IPS-NIHi7 (cell line): ENCODE results near the gene CXXC5.
"Not testable (repeated sequence)": the region's sequence is repeated elsewhere in the genome, so short reads cannot be mapped to it uniquely, and the experiment has no call there.

ENCODE experiments used
- DNase-seq: peaks from one replicate; pipeline ENCODE4 v3.0.0; 2012; ENCODE audit warnings: mixed read lengths; ENCODE audit errors: extremely low spot score

Gene CXXC5

GRCh38 chr5:139648205-139649081, at the start of gene CXXC5:
CXXC5 (plus strand) TSS chr5:139648349; CDS start chr5:139680524, 32,175 bp downstream.
- peak; percentile 76 for DNase-seq

GRCh38 chr5:139598601-139598965, 49.6 kb upstream of the CXXC5 start:
- DNase-seq, result not testable (repeated sequence)

GRCh38 chr5:139600336-139600949, 47.7 kb upstream of the CXXC5 start:
- no peak for DNase-seq

GRCh38 chr5:139601429-139601828, 46.7 kb upstream of the CXXC5 start:
- no peak for DNase-seq

GRCh38 chr5:139601948-139602347, 46.2 kb upstream of the CXXC5 start:
- not testable (repeated sequence) for DNase-seq

- no peak for DNase-seq
Observed at GRCh38 chr5:139605887-139606286, 42.3 kb upstream of the CXXC5 start.

- DNase-seq, result no peak
Observed at GRCh38 chr5:139611703-139612584, 36.2 kb upstream of the CXXC5 start.

GRCh38 chr5:139619861-139620260, 28.3 kb upstream of the CXXC5 start:
- DNase-seq, result no peak

- not testable (repeated sequence) for DNase-seq
Observed at GRCh38 chr5:139625398-139625797, 22.8 kb upstream of the CXXC5 start.

- DNase-seq, result no peak
Observed at GRCh38 chr5:139630855-139631254, 17.3 kb upstream of the CXXC5 start.

- no peak for DNase-seq
Observed at GRCh38 chr5:139631520-139632165, 16.5 kb upstream of the CXXC5 start.

- peak; percentile 83 for DNase-seq
Observed at GRCh38 chr5:139633295-139634027, 14.7 kb upstream of the CXXC5 start.

- no peak for DNase-seq
Observed at GRCh38 chr5:139634028-139634325, 14.2 kb upstream of the CXXC5 start.

- DNase-seq, result no peak
Observed at GRCh38 chr5:139634541-139634940, 13.6 kb upstream of the CXXC5 start.

- no peak for DNase-seq
Observed at GRCh38 chr5:139635191-139635590, 13.0 kb upstream of the CXXC5 start.

GRCh38 chr5:139635606-139636206, 12.4 kb upstream of the CXXC5 start:
- DNase-seq, result peak; percentile 66

GRCh38 chr5:139636207-139636792, 11.8 kb upstream of the CXXC5 start:
- no peak for DNase-seq

GRCh38 chr5:139636975-139637408, 11.2 kb upstream of the CXXC5 start:
- no peak for DNase-seq

- DNase-seq, result peak; percentile 86
Observed at GRCh38 chr5:139637438-139638089, 10.6 kb upstream of the CXXC5 start.
